ENCODE measurements around the gene SELENBP1.

GRCh38 chr1:151342569-151342968, 29.9 kb downstream of the SELENBP1 start:
- TF ChIP-seq POLR2A (IDR thresholded peaks at IDR 0.05) (no peak), CTCF (IDR thresholded peaks at IDR 0.05) (no peak)

Data from Peyer's patch (tissue), 4 donors.